ENCODE results near the gene SCN2B.

DNA sequence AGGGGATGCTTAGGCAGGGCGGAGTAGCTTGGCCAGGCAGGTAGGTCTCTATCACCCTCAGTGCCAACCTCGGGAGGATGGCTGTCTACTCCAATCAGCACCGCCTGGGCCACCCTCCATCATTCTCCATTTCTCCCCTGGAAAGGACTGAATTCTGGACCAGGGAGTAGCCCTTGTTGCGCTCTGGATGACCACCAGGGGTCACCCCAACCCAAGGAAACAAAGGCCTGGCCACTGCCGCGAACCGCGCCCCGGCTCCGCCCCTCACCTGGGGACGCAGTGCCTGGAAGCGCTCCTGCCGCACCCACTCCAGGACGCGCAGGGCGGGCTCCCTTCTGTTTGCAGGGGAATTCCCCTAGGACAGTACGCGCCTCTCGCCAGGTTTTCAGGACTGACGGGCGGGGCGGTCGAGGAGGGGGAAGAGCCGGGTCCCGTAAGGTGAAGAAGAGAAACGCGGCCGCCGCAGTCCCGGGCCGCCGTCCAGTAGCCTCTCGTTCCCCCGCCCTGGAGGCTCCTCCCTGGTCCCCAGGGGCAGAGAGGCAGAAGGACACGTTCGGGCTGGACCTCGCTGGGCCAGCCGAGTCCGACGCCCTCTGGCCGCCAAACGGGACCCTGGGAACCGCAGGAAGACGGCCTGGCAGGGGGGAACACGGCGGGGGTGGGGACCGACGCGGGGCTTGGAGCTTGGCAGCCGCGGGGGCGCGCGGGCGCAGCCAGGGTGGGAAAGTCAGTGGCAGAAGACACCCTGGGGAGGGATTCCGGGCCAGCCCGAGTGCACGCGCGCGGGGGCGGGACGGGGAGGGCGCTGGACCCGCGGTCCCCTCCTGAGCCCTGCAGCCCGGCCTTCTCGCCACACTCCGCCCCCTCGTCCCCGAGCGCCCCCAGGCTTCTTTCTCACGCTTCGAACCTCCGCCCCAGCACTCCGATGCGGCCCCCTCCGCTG is 30.9 kb downstream of the SCN2B start:
- TF ChIP-seq RELA (CRISPR knock-in tag; IDR thresholded peaks at IDR 0.05) (peak; percentile 91; the same call in 1 of the 2 replicates), MED1 (CRISPR knock-in tag; IDR thresholded peaks at IDR 0.05) (no peak), ONECUT2 (CRISPR knock-in tag; IDR thresholded peaks at IDR 0.05) (no peak), SP1 (IDR thresholded peaks at IDR 0.05) (no peak), SP1 (CRISPR knock-in tag; IDR thresholded peaks at IDR 0.05) (peak; percentile 52; the same call in 1 of the 2 replicates)
